Measurements from ENCODE around the gene MKRN3. TPM values are rescaled to one million over a fixed set of nuclear protein-coding genes. Genes with fewer than 3 reads are reported as not detected.

MKRN3 gene
- total and polyA plus RNA-seq, 7 donors: 0.62 to 6.0 (median 1.3) TPM

DNA sequence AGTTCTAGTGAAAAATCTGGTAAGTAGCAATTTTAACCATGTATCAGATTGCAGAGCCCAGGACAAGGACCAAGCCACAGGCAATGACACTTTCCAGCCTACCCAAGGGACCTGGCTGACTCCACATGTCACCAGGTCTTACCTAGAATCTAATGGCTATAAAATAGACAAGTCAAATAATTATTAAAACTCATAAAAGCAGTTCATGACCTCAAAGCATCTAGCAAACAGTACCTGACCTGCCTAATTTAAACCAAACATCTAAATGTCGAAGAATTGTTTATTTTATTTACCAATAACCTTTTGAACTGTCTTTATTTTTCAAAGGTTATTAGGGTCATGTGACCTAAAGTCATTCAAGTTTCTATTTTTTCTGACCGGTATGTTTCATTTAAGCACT, 35.6 kb upstream of the MKRN3 start:
- Histone ChIP-seq H3K27ac (no peak overlapping the region), H3K27me3 (ENCODE audit: insufficient read depth in 3 of 3, low read length in 2 of 3) (no peaks in the 10 kb centered on the region), H3K4me1 (no peaks in the 10 kb centered on the region), H3K36me3 (ENCODE audit: insufficient read depth in 1 of 2, low read depth in 1 of 2) (no peaks in the 10 kb centered on the region), H3K4me3 (no peak overlapping the region), H3K9me3 (no peaks in the 10 kb centered on the region)
- no peak for ATAC-seq
- intact Hi-C loops (cut with DNase I): no loop called here
- no peak for DNase-seq
- TF ChIP-seq, protein P1, sequence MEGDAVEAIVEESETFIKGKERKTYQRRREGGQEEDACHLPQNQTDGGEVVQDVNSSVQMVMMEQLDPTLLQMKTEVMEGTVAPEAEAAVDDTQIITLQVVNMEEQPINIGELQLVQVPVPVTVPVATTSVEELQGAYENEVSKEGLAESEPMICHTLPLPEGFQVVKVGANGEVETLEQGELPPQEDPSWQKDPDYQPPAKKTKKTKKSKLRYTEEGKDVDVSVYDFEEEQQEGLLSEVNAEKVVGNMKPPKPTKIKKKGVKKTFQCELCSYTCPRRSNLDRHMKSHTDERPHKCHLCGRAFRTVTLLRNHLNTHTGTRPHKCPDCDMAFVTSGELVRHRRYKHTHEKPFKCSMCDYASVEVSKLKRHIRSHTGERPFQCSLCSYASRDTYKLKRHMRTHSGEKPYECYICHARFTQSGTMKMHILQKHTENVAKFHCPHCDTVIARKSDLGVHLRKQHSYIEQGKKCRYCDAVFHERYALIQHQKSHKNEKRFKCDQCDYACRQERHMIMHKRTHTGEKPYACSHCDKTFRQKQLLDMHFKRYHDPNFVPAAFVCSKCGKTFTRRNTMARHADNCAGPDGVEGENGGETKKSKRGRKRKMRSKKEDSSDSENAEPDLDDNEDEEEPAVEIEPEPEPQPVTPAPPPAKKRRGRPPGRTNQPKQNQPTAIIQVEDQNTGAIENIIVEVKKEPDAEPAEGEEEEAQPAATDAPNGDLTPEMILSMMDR (IDR thresholded peaks at IDR 0.05): no peak
- 78 to 81% (median 79%) methylated on average over 2 of the region's 2 CpGs for WGBS, 3 donors

DNA sequence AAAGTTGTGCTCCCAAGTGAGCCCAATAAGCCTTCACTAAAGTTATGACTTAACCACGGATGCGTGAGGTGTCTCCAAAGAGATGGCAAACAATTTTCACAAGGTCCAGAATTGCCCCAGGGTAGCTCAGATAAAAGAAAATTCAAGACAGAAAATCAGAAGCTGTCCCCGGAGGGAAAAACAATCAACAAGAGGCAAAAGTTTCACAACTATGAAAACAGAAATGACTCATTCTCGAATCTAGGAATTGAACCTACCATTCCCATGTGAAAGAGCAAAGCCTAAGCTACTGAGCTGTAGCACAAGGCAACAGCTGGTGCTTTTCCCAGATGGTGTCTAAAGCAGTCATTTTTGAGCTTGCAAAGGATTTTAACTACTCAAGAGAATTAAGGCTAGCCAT, 33.5 kb upstream of the MKRN3 start:
- DNase-seq (no peak), ATAC-seq (no peak)
- no peaks in the 10 kb centered on the region for H3K9me3 ChIP-seq
- H3K27ac ChIP-seq: no peak overlapping the region
- no peaks in the 10 kb centered on the region for H3K4me1 ChIP-seq
- 55 to 60% (median 55%) methylated on average over 4 of the region's 4 CpGs for WGBS, 3 donors
- H3K27me3 ChIP-seq (ENCODE audit: insufficient read depth in 3 of 3, low read length in 2 of 3): no peaks in the 10 kb centered on the region
- TF ChIP-seq, protein P1 (IDR thresholded peaks at IDR 0.05): no peak
- no peaks in the 10 kb centered on the region for H3K36me3 ChIP-seq (ENCODE audit: insufficient read depth in 1 of 2, low read depth in 1 of 2)
- H3K4me3 ChIP-seq: no peak overlapping the region
- intact Hi-C loops (cut with DNase I): no loop called here

DNA sequence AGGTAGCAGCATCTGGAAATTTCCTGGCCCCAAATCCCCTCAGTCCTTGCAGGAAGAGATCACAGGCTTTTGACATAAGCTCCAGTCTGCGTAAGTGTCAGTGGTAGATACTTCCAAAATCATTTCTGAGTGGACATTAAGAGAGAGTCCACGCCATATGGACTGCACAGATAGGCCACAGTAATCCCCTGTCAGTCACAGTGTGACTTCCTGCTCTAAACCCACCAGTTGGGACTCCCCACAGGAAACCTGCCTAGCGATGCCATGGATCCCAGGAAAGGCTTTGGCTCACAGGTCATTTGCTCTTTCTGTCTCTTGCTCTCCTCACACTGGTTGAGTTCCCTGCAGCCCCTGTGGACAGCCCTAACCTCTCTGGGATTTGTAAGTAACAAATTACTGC, 28.8 kb upstream of the MKRN3 start:
- no peak overlapping the region for H3K4me3 ChIP-seq
- no peaks in the 10 kb centered on the region for H3K9me3 ChIP-seq
- H3K4me1 ChIP-seq: no peaks in the 10 kb centered on the region
- intact Hi-C loops (cut with DNase I): no loop called here
- TF ChIP-seq, protein P1 (IDR thresholded peaks at IDR 0.05): no peak
- no peaks in the 10 kb centered on the region for H3K27me3 ChIP-seq (ENCODE audit: insufficient read depth in 3 of 3, low read length in 2 of 3)
- no peak overlapping the region for H3K27ac ChIP-seq
- no peak for DNase-seq
- ATAC-seq: no peak
- 58 to 67% (median 62%) methylated on average over 3 of the region's 3 CpGs for WGBS, 3 donors
- H3K36me3 ChIP-seq (ENCODE audit: insufficient read depth in 1 of 2, low read depth in 1 of 2): no peaks in the 10 kb centered on the region

DNA sequence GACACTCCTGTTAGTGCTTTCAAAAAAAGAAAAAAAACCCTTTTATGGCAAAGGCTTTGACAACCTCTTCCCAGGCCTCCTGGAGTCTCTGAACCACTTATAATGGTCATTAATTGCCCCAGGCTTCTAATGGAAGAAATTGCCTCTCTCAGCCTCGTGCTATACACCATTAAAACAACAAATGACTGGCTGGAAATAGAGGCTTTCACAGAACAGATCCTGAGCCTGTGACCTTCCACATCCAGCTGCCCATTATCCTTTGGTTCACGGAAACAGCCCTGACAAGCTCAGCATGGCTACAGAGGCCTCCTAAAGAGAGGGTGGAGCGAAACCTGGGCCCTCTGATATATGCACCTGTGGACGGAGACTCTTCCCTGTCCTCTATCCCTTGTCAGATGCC, 26.8 kb upstream of the MKRN3 start:
- TF ChIP-seq, protein P1 (IDR thresholded peaks at IDR 0.05): no peak
- H3K27ac ChIP-seq: no peak overlapping the region
- no peaks in the 10 kb centered on the region for H3K27me3 ChIP-seq (ENCODE audit: insufficient read depth in 3 of 3, low read length in 2 of 3)
- ATAC-seq (no peak), DNase-seq (no peak)
- no peak overlapping the region for H3K4me3 ChIP-seq
- no peaks in the 10 kb centered on the region for H3K9me3 ChIP-seq
- 50 to 54% (median 53%) methylated on average over 4 of the region's 4 CpGs for WGBS, 3 donors
- no peaks in the 10 kb centered on the region for H3K36me3 ChIP-seq (ENCODE audit: insufficient read depth in 1 of 2, low read depth in 1 of 2)
- no peaks in the 10 kb centered on the region for H3K4me1 ChIP-seq
- intact Hi-C loops (cut with DNase I): no loop called here

DNA sequence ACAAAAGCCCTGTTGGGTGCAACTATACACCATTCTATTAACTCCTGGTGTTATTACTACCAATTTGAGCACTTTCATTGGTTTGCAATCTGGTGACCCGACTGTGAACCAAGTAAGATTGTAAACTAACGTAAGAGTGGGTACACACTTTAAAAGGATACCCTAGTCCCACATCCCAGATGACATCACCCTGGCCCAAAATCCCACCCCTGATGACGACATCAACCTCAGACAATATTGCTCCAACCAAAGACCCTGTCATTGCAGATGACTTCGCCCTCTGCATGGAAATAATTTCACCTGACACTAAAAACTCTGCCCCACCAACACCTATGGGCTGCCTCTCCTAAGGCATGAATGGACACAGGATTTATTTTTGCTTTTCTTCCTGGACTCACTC, 25.6 kb upstream of the MKRN3 start:
- ATAC-seq (no peak), DNase-seq (no peak)
- Histone ChIP-seq H3K27ac (no peak overlapping the region), H3K4me3 (no peak overlapping the region), H3K36me3 (ENCODE audit: insufficient read depth in 1 of 2, low read depth in 1 of 2) (no peaks in the 10 kb centered on the region), H3K4me1 (no peaks in the 10 kb centered on the region), H3K27me3 (ENCODE audit: insufficient read depth in 3 of 3, low read length in 2 of 3) (no peaks in the 10 kb centered on the region), H3K9me3 (no peaks in the 10 kb centered on the region)
- WGBS, 3 donors: 60 to 68% (median 65%) methylated on average over 4 of the region's 4 CpGs
- TF ChIP-seq, protein P1 (IDR thresholded peaks at IDR 0.05): no peak
- intact Hi-C loops (cut with DNase I): no loop called here

Measured in psoas muscle (tissue), 8 donors.